Neutrophil (primary cell): ENCODE results near the gene DNAJA4.
A peak's percentile ranks its signal among the peaks of the same experiment; 100 is the strongest.

Experiments
- H3K27ac ChIP-seq: fragments of 200-600 bp; sonication (generic); 2 replicates; pipeline ENCODE4 v1.5.1; 2016; ENCODE audit warnings: mild to moderate bottlenecking, moderate library complexity
- H3K27me3 ChIP-seq: fragments of 200-600 bp; sonication (generic); 2 replicates; pipeline ENCODE4 v1.6.0; 2016; ENCODE audit warnings: mild to moderate bottlenecking
- H3K36me3 ChIP-seq: fragments of 200-600 bp; sonication (generic); 2 replicates; pipeline ENCODE4 v1.5.1; 2017
- H3K4me1 ChIP-seq, 2 experiments: fragments of 200-600 bp in 1 of 2; sonication (generic) in 1 of 2; 1 replicate in 1 of 2; 2 replicates in 1 of 2; pipeline versions ENCODE4 v1.5.1 to v1.6.1; 2013 to 2016; ENCODE audit warnings: low read depth in 1 of 2, low read length in 1 of 2, mild to moderate bottlenecking in 1 of 2, moderate library complexity in 1 of 2; ENCODE audit not compliant: control insufficient read depth in 1 of 2, insufficient read depth in 1 of 2
- H3K4me3 ChIP-seq, 2 experiments: fragments of 200-600 bp in 1 of 2; sonication (generic) in 1 of 2; 1 replicate in 1 of 2; 2 replicates in 1 of 2; pipeline ENCODE4 v1.5.1; 2013 to 2016; ENCODE audit warnings: low read depth in 1 of 2, low read length in 1 of 2, mild to moderate bottlenecking in 1 of 2, moderate library complexity in 1 of 2
- H3K9me3 ChIP-seq: fragments of 200-600 bp; sonication (generic); 2 replicates; pipeline ENCODE4 v1.5.1; 2016
- CTCF ChIP-seq: fragments of 200-600 bp; sonication (generic); IDR thresholded peaks from 2 replicates; pipeline ENCODE4 v1.5.1; 2016; ENCODE audit warnings: antibody characterized with exemption

The DNAJA4 gene

DNA sequence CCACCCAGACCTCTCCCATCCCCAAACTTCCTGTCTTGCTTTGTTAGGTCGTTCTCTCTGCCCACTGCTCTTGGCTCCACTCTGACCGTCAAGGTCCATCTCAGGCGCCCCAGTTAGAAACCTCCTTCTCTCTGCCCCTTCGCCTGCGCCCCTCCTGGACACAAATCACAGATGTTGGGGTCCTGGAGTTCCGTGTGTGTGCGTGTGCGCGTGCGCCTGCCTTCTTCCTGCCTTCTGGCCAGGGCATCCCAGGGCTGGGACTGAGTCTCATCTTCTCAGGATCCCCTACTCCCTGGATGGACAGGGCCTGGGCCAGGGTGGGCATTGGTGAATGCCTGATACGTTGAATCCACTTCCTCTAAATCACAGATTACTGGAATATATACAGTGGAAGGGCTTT is 30.9 kb upstream of the DNAJA4 start:
- Histone ChIP-seq H3K4me3 (no peak overlapping the region), H3K27ac (no peak overlapping the region), H3K4me1 (no peaks in the 10 kb centered on the region), H3K36me3 (no peaks in the 10 kb centered on the region), H3K9me3 (no peaks in the 10 kb centered on the region), H3K27me3 (peaks cover 5% of the 10 kb centered on the region)
- no peak for TF ChIP-seq CTCF

- no peak within 1 kb of the TSS for H3K4me3 ChIP-seq
- no peaks in the 10 kb centered on the region for H3K9me3 ChIP-seq
- no peak for TF ChIP-seq CTCF
- no peak within 1 kb of the TSS for H3K27ac ChIP-seq
- no peaks in the 10 kb centered on the region for H3K4me1 ChIP-seq
- H3K36me3 ChIP-seq, result no peaks in the 10 kb centered on the region
- H3K27me3 ChIP-seq, result peaks cover 5% of the 10 kb centered on the region
These were observed 29.8 kb upstream of the DNAJA4 start, which contains the start of gene ACSBG1 for GRCh38 chr15:78234515-78235040. ACSBG1 (minus strand) TSS chr15:78234565; CDS start chr15:78234501, 64 bp downstream.

DNA sequence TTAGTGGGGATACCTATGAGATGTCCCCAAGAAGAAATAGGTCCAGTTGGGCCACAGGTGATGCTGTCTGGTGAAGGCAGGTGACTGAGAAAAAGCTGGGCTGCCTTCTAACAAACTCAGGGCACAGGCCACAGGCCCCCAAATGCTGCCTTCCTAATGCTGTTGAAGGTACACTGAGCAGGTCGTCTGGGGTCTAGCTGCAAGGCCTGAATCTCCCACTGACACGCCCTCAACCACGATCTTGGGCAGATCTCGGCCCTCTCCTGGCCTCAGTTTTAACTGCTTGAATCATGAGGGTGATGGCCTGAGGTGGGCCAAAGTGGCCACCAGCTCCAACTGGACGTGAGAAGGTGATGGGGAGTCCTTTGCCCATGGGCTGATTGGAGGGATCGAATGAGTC is 27.9 kb upstream of the DNAJA4 start:
- no peaks in the 10 kb centered on the region for H3K9me3 ChIP-seq
- no peaks in the 10 kb centered on the region for H3K4me1 ChIP-seq
- H3K27me3 ChIP-seq, result peaks cover 5% of the 10 kb centered on the region
- H3K27ac ChIP-seq, result no peak overlapping the region
- TF ChIP-seq CTCF, result no peak
- H3K4me3 ChIP-seq, result no peak overlapping the region
- H3K36me3 ChIP-seq, result no peaks in the 10 kb centered on the region

GRCh38 chr15:78237146-78237545 is 27.2 kb upstream of the DNAJA4 start:
- no peaks in the 10 kb centered on the region for H3K9me3 ChIP-seq
- TF ChIP-seq CTCF, result no peak
- no peak overlapping the region for H3K27ac ChIP-seq
- peaks cover 5% of the 10 kb centered on the region for H3K27me3 ChIP-seq
- no peak overlapping the region for H3K4me3 ChIP-seq
- no peaks in the 10 kb centered on the region for H3K36me3 ChIP-seq
- no peaks in the 10 kb centered on the region for H3K4me1 ChIP-seq

- no peak overlapping the region for H3K27ac ChIP-seq
- no peak overlapping the region for H3K4me3 ChIP-seq
- no peaks in the 10 kb centered on the region for H3K4me1 ChIP-seq
- TF ChIP-seq CTCF, result no peak
- H3K36me3 ChIP-seq, result no peaks in the 10 kb centered on the region
- H3K9me3 ChIP-seq, result no peaks in the 10 kb centered on the region
- H3K27me3 ChIP-seq, result no peaks in the 10 kb centered on the region
These were observed 24.6 kb upstream of the DNAJA4 start for GRCh38 chr15:78239811-78240210.

DNA sequence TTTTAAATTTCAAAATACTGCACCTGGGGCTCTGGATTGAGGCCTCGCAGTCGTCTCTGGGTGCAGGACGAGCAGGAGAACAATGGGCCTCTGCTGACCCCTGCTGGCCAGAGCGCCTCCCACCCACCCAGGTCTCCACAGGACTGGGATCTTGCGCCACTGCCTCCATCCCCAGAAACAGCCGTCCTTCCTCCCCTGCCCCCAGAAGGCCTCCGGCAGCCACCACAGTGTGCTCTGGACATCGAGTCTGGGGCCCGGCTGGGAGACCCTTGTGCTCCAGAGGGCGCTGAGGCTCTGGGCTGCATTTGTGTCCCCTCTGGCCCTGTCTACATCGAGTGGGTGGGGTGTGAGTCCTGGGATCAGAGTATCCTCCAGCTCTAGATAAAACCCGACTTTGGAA is 23.3 kb upstream of the DNAJA4 start:
- peak; percentile 71 for TF ChIP-seq CTCF
- H3K27me3 ChIP-seq, result no peaks in the 10 kb centered on the region
- no peaks in the 10 kb centered on the region for H3K4me1 ChIP-seq
- H3K9me3 ChIP-seq, result no peaks in the 10 kb centered on the region
- no peak overlapping the region for H3K4me3 ChIP-seq
- H3K36me3 ChIP-seq, result no peaks in the 10 kb centered on the region
- H3K27ac ChIP-seq, result no peak overlapping the region
